ENCODE results near the gene TNFSF9. TPM values are rescaled to one million over a fixed set of nuclear protein-coding genes. Genes with fewer than 3 reads are reported as not detected.

TNFSF9 gene
- total RNA-seq, 1 donor from 2014 or later = 1.0 TPM

Small RNA genes within 50 kb of the gene (small RNA-seq; reads per million reads assigned to genes)
- gene AC010503.2 = not detected
- gene RF00019 = not detected

Other genes starting within 250 kb of the TNFSF9 start
- 0.52 TPM for gene ACER1, start 197.4 kb upstream of the TNFSF9 start, total RNA-seq
- 29.7 TPM for gene CLPP, start 169.5 kb upstream of the TNFSF9 start, total RNA-seq
- 75.2 TPM for gene ALKBH7, start 158.2 kb upstream of the TNFSF9 start, total RNA-seq
- gene PSPN, start 155.1 kb upstream of the TNFSF9 start, total RNA-seq = 1.0 TPM
- gene GTF2F1, start 137.9 kb upstream of the TNFSF9 start, total RNA-seq = 36.5 TPM
- gene KHSRP, start 106.2 kb upstream of the TNFSF9 start, total RNA-seq = 65.2 TPM
- gene SLC25A41, start 97.3 kb upstream of the TNFSF9 start, total RNA-seq = 0.52 TPM
- 7.8 TPM for gene SLC25A23, start 71.2 kb upstream of the TNFSF9 start, total RNA-seq
- gene CRB3, start 66.8 kb upstream of the TNFSF9 start, total RNA-seq = not detected
- not detected for gene DENND1C, start 49.2 kb upstream of the TNFSF9 start, total RNA-seq
- not detected for gene TUBB4A, start 28.7 kb upstream of the TNFSF9 start, total RNA-seq
- 1.0 TPM for gene CD70, start 60.1 kb downstream of the TNFSF9 start, total RNA-seq
- gene TNFSF14, start 139.1 kb downstream of the TNFSF9 start, total RNA-seq = not detected
- 71.5 TPM for gene C3, start 189.6 kb downstream of the TNFSF9 start, total RNA-seq
- gene GPR108, start 206.6 kb downstream of the TNFSF9 start, total RNA-seq = 14.6 TPM
- 32.9 TPM for gene TRIP10, start 208.7 kb downstream of the TNFSF9 start, total RNA-seq
- gene SH2D3A, start 236.4 kb downstream of the TNFSF9 start, total RNA-seq = not detected
- 4.7 TPM for gene VAV1, start 241.7 kb downstream of the TNFSF9 start, total RNA-seq

All from skeletal muscle tissue (tissue), 2 donors.